ENCODE data around the gene CFLAR.

DNA sequence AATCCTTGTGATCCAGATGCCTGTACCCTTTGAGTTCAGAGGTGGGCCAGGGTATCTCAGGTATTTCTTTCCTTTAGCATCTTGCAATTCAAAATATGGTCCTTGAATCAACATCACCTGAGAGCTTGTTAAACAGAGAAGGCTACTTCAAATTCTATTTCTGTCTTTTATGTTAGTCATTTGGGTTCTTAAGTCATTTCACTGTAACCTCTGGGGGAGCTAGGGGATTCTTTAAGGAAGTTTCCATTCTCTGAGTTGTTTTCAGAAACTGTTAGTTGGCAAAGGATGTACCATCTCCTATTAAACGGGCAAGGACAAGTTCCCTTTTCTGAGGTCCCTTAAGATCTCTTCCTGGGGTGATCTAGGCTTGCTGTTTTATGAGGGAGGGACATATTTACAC, 16.6 kb downstream of the CFLAR start:
- TF ChIP-seq, protein P1, sequence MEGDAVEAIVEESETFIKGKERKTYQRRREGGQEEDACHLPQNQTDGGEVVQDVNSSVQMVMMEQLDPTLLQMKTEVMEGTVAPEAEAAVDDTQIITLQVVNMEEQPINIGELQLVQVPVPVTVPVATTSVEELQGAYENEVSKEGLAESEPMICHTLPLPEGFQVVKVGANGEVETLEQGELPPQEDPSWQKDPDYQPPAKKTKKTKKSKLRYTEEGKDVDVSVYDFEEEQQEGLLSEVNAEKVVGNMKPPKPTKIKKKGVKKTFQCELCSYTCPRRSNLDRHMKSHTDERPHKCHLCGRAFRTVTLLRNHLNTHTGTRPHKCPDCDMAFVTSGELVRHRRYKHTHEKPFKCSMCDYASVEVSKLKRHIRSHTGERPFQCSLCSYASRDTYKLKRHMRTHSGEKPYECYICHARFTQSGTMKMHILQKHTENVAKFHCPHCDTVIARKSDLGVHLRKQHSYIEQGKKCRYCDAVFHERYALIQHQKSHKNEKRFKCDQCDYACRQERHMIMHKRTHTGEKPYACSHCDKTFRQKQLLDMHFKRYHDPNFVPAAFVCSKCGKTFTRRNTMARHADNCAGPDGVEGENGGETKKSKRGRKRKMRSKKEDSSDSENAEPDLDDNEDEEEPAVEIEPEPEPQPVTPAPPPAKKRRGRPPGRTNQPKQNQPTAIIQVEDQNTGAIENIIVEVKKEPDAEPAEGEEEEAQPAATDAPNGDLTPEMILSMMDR (IDR thresholded peaks at IDR 0.05; ENCODE audit: insufficient read depth, low read length, poor library complexity, severe bottlenecking): no peak
- no peak for TF ChIP-seq EZH2phosphoT487 (conservative IDR thresholded peaks at IDR 0.05; ENCODE audit: low read length)
